Renal pelvis (tissue), 4 donors: ENCODE measurements around the gene RDX. TPM values are rescaled to one million over a fixed set of nuclear protein-coding genes. Genes with fewer than 3 reads are reported as not detected.
"Not testable (repeated sequence)": the region's sequence is repeated elsewhere in the genome, so short reads cannot be mapped to it uniquely, and the experiment has no call there.

Experiments used
- DNase-seq: peaks from one replicate; pipeline ENCODE4 v3.0.0-alpha.2; 2013
- polyA plus RNA-seq, 3 donors: library from polyadenylated mRNA; unstranded; fragments of 120-200 nt; gene quantifications; one replicate each; pipeline ENCODE4 v1.2.1, GENCODE V29; 2013; ENCODE audit not compliant: insufficient read length in 3 of 3

Gene RDX
- polyA plus RNA-seq, 3 donors = 117 to 148 (median 128) TPM

DNA sequence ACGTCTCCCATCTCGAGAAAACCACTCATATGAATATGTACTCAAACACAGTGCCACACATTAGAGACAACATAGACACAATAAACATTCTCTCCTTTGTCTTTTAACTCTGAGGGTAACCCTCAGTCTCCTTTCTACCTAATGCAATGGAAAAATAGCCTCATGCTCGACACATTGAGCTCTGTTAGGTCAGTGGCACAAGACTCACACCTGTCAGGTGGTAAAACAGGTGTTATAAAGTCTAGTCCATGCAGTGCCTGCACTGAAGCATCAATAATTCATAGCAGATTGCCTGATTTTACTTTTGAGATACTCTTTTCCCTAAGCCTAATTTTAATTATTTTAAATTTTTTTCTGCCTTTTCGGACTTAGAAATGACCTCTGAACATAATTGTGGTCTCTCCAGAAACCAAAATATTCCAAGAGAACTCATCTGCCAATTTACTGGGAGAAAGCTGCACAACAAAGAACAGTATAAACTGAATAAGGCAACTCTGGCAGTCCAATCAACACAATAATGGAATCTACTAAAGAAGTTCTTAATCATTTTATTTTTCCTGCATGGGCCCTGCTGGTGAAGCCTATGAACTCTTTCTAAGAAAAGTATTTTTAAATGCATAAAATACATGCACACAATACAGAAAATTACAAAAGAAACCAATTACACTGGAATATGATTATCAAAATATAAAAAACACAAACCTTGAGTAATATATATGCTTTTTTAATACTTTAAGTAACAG, 9.9 kb downstream of the RDX start:
- no peak for DNase-seq

DNA sequence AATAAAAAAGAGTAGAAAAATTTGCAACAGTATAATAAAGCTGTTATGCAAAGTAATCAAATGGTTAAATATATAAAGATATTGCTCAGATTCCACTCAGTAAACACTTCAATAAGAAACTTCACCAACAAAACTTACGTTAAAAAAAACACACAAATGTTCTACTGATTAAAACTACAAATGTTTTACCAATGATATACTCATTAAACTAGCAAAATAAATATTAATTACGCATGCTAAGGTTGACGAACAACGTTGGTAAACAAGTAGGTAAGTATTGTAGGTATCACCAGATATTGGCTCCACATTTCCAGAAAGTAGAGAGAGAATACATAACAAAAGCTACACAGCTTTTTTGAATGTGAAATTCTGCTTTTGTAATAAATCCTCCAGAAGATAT, 12.6 kb downstream of the RDX start:
- no peak for DNase-seq

DNA sequence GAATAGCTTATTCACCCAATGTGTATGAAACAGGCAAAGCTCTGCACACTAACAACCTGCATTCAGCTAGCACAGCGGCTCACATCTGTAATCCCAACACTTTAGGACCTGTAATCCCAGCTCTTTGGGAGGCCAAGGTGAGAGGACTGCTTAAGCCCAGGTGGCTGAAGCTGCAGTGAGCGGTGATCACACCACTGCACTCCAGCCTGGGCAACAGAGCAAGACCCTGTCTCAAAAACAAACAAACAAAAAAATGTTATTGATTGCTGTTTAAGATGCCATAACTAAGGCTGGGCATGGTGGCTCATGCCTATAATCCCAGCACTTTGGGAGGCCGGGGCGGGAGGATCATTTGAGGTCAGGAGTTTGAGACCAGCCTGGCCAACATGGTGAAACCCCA, 15.8 kb downstream of the RDX start:
- DNase-seq = not testable (repeated sequence)

DNA sequence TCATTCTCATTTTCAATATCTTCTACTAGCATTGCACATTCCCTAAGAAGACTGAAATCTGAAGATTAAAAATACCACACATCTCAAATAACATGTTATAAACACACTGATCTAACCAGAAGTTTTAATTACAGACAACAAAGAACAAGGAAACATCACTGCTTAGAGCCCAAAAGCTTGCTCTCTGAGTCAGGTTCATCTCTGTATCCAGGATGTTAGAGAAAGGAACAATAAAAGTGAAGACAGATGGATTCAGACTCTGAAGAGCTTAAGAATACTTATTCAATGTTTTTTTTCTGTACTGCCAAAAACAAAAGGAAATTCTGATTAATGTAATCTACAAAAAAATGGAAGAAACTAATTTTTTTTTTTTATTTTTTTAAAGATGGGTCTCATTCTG, 16.5 kb downstream of the RDX start:
- no peak for DNase-seq

GRCh38 chr11:110272919-110273318, 23.5 kb downstream of the RDX start:
- no peak for DNase-seq

DNA sequence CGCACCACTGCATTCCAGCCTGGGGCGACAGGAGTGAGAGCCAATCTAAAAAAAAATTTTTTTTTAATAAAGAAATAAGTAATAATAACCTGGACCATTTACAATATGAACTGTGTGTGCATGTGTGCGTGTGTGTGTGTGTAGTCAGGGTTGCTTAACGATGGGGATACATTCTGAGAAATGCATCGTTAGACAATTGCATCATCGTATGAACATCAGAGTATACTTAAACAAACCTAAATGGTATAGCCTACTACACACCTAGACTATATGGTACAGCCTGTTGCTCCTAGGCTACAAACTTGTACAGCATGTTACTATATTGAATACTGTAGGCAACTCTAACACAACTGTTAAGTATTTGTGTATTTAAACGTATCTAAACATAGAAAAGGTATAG, 26.4 kb downstream of the RDX start:
- DNase-seq = no peak

DNA sequence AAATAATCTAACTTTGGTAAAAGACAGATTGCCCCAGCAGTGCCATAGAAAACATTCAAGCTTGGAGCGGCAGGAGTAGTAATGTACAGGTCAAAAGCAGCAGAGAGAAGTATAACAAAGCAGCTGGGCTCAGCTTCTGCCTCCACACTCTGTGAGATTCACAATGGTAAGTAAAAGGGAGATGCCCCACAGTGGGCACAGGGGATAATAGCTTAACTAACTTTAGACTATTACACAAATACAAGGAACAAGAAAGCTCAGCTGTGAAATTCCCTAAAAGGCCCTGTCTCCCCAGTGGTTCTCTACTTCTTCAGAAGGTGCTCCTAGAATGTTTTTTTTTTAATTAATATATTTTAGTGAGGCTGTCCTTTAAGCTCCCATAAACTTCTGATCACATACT, 28.0 kb downstream of the RDX start:
- DNase-seq = no peak

- DNase-seq = no peak
Measured at GRCh38 chr11:110262072-110262403, 34.4 kb downstream of the RDX start.

- DNase-seq = no peak
Measured at GRCh38 chr11:110261195-110262071, 35.0 kb downstream of the RDX start.

DNA sequence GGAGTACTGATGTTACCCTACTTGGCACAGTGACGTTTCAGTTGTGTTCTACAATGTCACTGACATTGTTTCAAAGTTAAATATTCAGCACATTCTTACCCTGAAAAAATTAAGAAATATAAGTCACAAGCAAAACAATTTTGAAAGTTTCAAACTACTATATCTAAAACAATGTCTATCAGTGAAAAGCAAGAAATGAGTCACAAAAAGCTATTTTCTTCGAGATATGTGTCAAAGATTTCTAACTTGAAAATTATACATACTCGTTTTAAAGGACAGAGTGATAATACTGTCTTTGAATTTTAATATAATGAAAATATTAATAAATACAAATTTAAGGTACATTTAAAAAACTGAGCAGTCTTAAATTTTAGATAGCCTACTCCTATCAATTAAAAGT, 42.9 kb downstream of the RDX start:
- DNase-seq = no peak

- DNase-seq = no peak
Measured at GRCh38 chr11:110251836-110252235, 44.6 kb downstream of the RDX start.

DNA sequence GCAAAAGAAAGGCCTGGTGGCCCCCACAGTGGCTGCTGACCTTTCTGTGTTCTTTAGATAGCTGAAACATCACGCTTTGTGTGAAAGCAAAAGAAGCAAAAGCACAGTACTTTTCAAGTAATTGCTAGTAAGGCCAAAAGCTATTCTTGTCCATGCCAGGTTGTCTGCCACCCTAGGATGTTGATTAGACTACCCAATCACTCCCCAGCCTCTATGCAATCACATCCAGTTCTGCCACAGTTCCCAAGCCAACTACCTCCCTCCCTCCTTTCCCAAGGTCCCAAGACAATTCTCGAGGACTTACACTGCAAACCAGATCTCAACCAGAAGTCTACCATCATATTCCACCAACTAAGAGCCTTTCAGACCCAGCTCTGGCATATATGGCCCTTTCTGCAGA, 46.2 kb downstream of the RDX start:
- no peak for DNase-seq

DNA sequence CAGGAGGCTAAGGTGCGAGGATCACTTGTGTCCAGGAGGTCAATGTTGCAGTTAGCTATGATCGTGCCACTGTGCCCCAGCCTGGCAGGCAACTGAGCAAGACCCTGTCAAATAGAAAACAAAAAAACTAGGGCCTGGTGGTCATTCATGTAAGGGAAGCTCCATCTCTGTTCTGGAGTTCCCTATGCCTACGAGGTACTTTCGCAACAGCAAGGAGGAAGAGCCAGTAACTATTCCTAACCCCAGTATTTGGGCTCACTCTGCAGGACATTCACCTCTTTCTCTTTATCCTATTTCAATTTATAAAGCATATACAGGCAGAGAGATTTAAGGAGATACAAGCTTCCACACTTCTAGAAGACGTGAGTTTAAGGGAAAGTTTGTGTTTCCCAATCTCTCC, 46.6 kb downstream of the RDX start:
- no peak for DNase-seq

GRCh38 chr11:110249066-110249465, 47.3 kb downstream of the RDX start:
- no peak for DNase-seq

- DNase-seq = no peak
Measured at GRCh38 chr11:110243791-110244190, 52.6 kb downstream of the RDX start.

DNA sequence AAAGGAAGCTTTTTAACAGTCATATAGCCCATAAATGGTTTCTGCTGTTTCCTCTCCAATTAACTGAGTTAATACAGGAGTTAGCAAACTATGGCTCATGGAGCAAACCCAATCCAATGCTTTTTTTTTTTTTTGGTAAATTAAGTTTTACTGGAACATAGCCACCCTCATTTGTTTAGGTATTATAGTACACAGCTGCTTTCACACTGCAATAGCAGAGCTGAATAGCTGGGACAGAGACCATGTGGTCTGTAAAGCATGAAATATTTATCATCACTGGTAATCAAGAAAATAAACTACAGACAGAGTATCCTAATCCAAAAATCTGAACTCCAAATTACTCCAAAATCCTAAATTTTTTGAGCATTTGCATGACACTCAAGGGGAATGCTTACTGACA, 53.7 kb downstream of the RDX start:
- DNase-seq = no peak

DNA sequence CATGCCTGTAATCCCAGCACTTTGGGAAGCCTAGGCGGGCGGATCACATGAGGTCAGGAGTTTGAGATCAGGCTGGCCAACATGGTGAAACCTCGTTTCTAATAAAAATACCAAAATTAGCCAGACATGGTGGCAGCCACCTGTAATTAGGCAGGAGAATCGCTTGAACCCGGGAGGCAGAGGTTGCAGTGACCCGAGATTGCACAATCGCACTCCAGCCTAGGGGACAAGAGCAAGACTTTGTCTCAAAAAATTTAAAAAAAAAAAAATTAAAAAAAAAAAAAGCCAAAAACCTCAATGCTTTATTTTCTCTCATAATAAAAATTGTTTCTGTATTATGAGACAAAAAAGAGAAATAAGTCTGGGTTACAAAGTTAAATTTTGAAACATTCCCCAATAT, 54.2 kb downstream of the RDX start:
- DNase-seq = no peak

DNA sequence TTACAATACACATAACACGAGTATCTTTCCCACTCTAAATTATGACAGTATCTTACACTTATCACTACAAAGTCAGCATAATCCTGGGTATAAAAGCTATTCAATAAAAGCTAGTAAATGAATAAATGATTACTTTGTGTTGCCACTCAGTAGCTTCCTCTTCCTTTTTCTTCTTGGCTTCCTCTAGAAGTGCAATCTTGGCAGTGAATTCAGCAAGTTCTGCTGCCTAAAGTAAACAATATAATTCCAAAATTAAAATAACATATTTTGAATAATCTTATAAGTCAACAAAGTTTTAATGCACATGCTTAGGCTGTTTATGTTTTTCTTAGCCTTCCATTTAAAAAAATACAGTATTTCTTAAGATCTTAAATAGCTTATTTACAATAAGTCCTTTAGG, 60.4 kb downstream of the RDX start:
- no peak for DNase-seq

- DNase-seq = no peak
Measured at GRCh38 chr11:110230377-110230776, 66.0 kb downstream of the RDX start.

DNA sequence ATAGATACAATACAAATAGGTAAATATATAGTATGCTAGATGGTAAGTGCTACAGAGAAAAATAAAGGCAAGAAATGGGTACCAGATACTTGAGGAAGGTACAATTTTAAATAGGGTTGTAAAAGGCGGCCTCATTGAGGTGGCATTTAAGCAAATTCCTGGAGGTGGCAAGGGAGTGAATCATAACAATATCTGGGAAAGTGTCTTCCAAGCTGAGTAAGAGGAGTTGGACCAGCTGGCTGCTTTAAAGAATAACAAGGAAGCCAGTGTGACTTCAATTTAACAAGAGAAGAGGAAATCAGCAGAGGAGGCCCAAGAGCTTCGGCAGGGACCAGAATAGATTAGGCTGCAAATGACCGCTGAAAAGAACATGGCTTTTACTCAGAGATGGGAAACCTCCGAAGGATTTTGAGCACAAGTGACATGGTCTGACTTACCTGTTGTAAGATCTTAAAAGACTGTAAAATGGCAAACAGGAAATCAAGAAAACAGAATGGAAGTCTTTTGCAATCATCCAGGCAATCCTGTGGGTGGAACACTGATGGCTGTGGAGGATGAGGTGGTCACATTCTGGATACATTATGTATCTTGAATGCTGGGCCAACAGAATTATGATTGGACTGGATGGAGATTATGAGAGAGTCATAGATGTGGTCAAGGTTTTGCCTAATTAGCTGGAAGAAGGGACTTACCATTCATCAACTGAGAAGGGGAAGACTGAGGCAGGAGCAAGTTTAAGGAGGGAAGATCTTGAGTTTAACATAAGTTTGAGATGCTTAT, 77.2 kb downstream of the RDX start:
- no peak for DNase-seq

DNA sequence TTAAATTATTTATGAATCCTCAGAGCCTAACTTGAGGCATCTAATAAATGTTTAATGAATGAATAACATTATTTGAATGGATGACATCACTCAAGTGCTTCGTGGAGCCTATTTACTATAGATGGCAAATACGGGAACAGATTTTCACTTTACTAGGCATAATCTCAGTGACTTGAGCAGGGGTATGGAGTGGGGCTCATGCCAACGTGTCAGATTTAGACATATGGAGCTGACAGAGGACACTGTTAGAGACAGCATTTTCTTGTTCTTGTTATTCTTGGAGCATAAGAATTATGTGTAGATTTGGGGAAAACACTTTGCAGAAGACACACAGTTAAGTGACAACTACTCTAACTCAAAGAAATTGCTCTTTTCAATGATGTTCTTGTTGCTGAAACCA, 78.5 kb downstream of the RDX start:
- no peak for DNase-seq

GRCh38 chr11:110217223-110217877, 79.1 kb downstream of the RDX start:
- DNase-seq = no peak
